Body of pancreas (tissue), 4 donors: ENCODE data around the gene MRTFA. TPM values are rescaled to one million over a fixed set of nuclear protein-coding genes. Genes with fewer than 3 reads are reported as not detected.
A peak's percentile ranks its signal among the peaks of the same experiment; 100 is the strongest.

Experiments used
- ATAC-seq: fragments of 150-250 bp; one replicate; pipeline ENCODE4 v1.9.1; 2016
- DNase-seq, 4 donors: peaks; one replicate each; pipeline ENCODE4 v3.0.0-alpha.2; 2019
- H3K27ac ChIP-seq, 4 donors: fragments of 200-600 bp; sonication (generic); 1 replicate in 3 of 4; 2 replicates in 1 of 4; pipeline versions ENCODE4 v1.5.1 to v1.6.1; 2016 to 2019; ENCODE audit warnings: mild to moderate bottlenecking in 1 of 4, mixed read lengths in 1 of 4, moderate library complexity in 1 of 4
- H3K27me3 ChIP-seq, 2 donors: fragments of 200-600 bp; sonication (generic); one replicate each; pipeline ENCODE4 v1.6.0; 2016; ENCODE audit warnings: mild to moderate bottlenecking in 1 of 2
- H3K36me3 ChIP-seq, 2 donors: fragments of 200-600 bp; sonication (generic); replicated peaks in 1 of 2; 2 replicates each; pipeline ENCODE4 v1.5.1; 2016; ENCODE audit warnings: low read depth in 2 of 2; ENCODE audit not compliant: insufficient read depth in 1 of 2
- H3K4me1 ChIP-seq: fragments of 200-600 bp; sonication (generic); one replicate; pipeline ENCODE4 v1.6.0; 2016
- H3K4me3 ChIP-seq, 2 donors: fragments of 200-600 bp; sonication (generic); 1 replicate in 1 of 2; 2 replicates in 1 of 2; pipeline ENCODE4 v1.5.1; 2016 to 2019
- H3K9me3 ChIP-seq, 3 donors: fragments of 200-600 bp; sonication (generic); 1 replicate in 2 of 3; 2 replicates in 1 of 3; pipeline ENCODE4 v1.5.1; 2016
- POLR2A ChIP-seq, 3 donors: fragments of 450-650 bp; IDR thresholded peaks; one replicate each; pipeline ENCODE4 v1.6.1; 2016; ENCODE audit warnings: antibody characterized with exemption in 3 of 3, mild to moderate bottlenecking in 2 of 3
- WGBS, 2 donors: methylation state at CpG; one replicate each; pipeline ENCODE4 v1.1.5; 2017; 5-methylcytosine and 5-hydroxymethylcytosine counted together
- intact Hi-C: fragments of 100-400 bp; cut with DNase I; formaldehyde crosslinking; loops from one replicate; pipeline ENCODE4 v1.15.1; 2023
- total RNA-seq, 2 donors: library from RNA; depleted of rRNA; stranded (reverse); fragments of >200 nt; gene quantifications; one replicate each; pipeline ENCODE4 v1.1.0, GENCODE V29; 2016
- TF ChIP-seq, protein P1 (sequence below), 7 experiments: fragments of 450-650 bp in 4 of 7; fragments of 200-600 bp in 3 of 7; sonication (generic) in 3 of 7; IDR thresholded peaks; one replicate each; pipeline ENCODE4 v1.5.1; 2016 to 2019; ENCODE audit warnings: antibody characterized with exemption in 7 of 7

The MRTFA gene
- total RNA-seq, 2 donors from 2014 or later: 47.0 to 71.5 TPM

- DNase-seq: no peak
- no peaks in the 10 kb centered on the region for H3K36me3 ChIP-seq
- peaks cover 29% of the 10 kb centered on the region for H3K4me1 ChIP-seq
- H3K27ac ChIP-seq: no peak overlapping the region
- whole genome bisulfite sequencing, 2 donors: 82 to 87% methylated on average over 10 of the region's 10 CpGs
- no peaks in the 10 kb centered on the region for H3K9me3 ChIP-seq
- ATAC-seq: no peak
- TF ChIP-seq, protein P1, sequence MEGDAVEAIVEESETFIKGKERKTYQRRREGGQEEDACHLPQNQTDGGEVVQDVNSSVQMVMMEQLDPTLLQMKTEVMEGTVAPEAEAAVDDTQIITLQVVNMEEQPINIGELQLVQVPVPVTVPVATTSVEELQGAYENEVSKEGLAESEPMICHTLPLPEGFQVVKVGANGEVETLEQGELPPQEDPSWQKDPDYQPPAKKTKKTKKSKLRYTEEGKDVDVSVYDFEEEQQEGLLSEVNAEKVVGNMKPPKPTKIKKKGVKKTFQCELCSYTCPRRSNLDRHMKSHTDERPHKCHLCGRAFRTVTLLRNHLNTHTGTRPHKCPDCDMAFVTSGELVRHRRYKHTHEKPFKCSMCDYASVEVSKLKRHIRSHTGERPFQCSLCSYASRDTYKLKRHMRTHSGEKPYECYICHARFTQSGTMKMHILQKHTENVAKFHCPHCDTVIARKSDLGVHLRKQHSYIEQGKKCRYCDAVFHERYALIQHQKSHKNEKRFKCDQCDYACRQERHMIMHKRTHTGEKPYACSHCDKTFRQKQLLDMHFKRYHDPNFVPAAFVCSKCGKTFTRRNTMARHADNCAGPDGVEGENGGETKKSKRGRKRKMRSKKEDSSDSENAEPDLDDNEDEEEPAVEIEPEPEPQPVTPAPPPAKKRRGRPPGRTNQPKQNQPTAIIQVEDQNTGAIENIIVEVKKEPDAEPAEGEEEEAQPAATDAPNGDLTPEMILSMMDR (IDR thresholded peaks at IDR 0.05): no peak
- TF ChIP-seq POLR2A (IDR thresholded peaks at IDR 0.05): no peak
- intact Hi-C loops: no loop called here
- no peak overlapping the region for H3K4me3 ChIP-seq
- no peaks in the 10 kb centered on the region for H3K27me3 ChIP-seq
Measured at GRCh38 chr22:40648386-40648785, 11.9 kb upstream of the MRTFA start.

DNA sequence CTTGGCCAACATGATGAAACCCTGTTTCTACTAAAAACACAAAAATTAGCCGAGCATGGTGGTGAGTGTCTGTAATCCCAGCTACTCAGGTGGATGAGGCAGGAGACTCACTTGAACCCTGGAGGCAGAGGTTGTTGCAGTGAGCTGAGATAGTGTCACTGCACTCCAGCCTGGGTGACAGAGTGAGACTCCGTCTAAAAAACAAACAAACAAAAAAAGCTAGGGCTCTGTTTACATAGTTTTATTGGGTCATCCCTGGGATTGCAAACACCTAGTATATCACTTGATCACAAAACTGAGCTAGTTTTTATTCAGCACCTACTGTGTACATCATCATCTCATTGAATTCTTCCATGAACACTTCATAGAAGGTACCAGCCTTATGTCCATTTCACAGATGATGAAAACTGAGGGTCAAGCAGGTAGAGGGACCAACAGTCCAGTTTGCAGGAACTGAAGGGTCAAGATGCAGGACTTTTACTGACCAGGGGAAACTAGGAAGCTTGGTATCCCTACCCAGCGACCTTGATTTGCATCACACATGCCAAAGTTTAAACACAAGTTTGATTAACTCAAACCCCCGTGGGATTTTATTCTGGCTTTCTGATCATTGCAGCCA is 9.2 kb upstream of the MRTFA start:
- peaks cover 24% of the 10 kb centered on the region for H3K4me1 ChIP-seq
- no peak for TF ChIP-seq POLR2A (IDR thresholded peaks at IDR 0.05)
- TF ChIP-seq, protein P1 (IDR thresholded peaks at IDR 0.05): no peak
- DNase-seq (no peak), ATAC-seq (no peak)
- intact Hi-C loops: no loop called here
- H3K36me3 ChIP-seq: no peaks in the 10 kb centered on the region
- H3K27ac ChIP-seq: peak overlapping the region in 1 of 4 donors; percentile 39
- 24 to 29% methylated on average over 4 of the region's 4 CpGs for WGBS, 2 donors
- H3K9me3 ChIP-seq: no peaks in the 10 kb centered on the region
- no peaks in the 10 kb centered on the region for H3K27me3 ChIP-seq
- no peak overlapping the region for H3K4me3 ChIP-seq

GRCh38 chr22:40642316-40642715 is 5.8 kb upstream of the MRTFA start:
- no peak overlapping the region for H3K27ac ChIP-seq
- H3K4me3 ChIP-seq: no peak overlapping the region
- 68 to 94% methylated on average over 4 of the region's 4 CpGs for WGBS, 2 donors
- ATAC-seq (no peak), DNase-seq (no peak)
- no peaks in the 10 kb centered on the region for H3K27me3 ChIP-seq
- H3K9me3 ChIP-seq: no peaks in the 10 kb centered on the region
- H3K36me3 ChIP-seq: no peaks in the 10 kb centered on the region
- intact Hi-C loops: loop anchor here (5.0 kb wide), 1 partner anchor 205 kb away; no protein-coding TSS in a partner anchor
- H3K4me1 ChIP-seq: peaks cover 32% of the 10 kb centered on the region
- TF ChIP-seq, protein P1 (IDR thresholded peaks at IDR 0.05): no peak
- no peak for TF ChIP-seq POLR2A (IDR thresholded peaks at IDR 0.05)

DNA sequence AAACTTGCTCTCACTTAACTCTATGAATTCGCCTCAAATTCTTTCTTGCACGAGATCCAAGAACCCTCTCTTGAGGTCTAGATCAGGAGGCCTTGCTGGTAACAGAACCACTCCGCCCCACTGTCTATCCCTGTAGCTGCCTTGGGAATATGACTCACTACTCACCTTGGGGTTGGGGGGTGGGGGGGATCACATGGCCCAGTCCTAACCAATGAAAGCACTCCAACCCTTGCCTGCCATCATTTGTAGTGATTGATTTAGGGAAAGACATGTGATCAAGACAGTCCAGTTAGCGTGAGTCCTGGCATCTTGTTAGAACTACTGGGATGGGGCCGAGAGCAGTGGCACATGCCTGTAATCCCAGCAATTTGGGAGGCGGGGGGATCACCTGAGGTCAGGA is 4.8 kb upstream of the MRTFA start:
- H3K4me3 ChIP-seq: no peak overlapping the region
- ATAC-seq: no peak
- H3K27me3 ChIP-seq: no peaks in the 10 kb centered on the region
- TF ChIP-seq POLR2A (IDR thresholded peaks at IDR 0.05): no peak
- TF ChIP-seq, protein P1 (IDR thresholded peaks at IDR 0.05): no peak
- peaks cover 28% of the 10 kb centered on the region for H3K4me1 ChIP-seq
- peak in 1 of 4 donors; percentile 32 for DNase-seq
- H3K9me3 ChIP-seq: no peaks in the 10 kb centered on the region
- 93 to 95% methylated on average over 6 of the region's 6 CpGs for WGBS, 2 donors
- intact Hi-C loops: loop anchor here (5.0 kb wide), 1 partner anchor 204 kb away; no protein-coding TSS in a partner anchor
- H3K27ac ChIP-seq: no peak overlapping the region
- H3K36me3 ChIP-seq: no peaks in the 10 kb centered on the region

GRCh38 chr22:40638261-40638660 is 1.7 kb upstream of the MRTFA start:
- intact Hi-C loops: no loop called here
- TF ChIP-seq, protein P1 (IDR thresholded peaks at IDR 0.05): no peak
- TF ChIP-seq POLR2A (IDR thresholded peaks at IDR 0.05): no peak
- Histone ChIP-seq H3K9me3 (no peaks in the 10 kb centered on the region), H3K36me3 (no peaks in the 10 kb centered on the region), H3K4me1 (peaks cover 28% of the 10 kb centered on the region), H3K4me3 (no peak overlapping the region), H3K27me3 (no peaks in the 10 kb centered on the region), H3K27ac (no peak overlapping the region)
- DNase-seq (no peak), ATAC-seq (no peak)
- WGBS, 2 donors: 93 to 95% methylated on average over 17 of the region's 17 CpGs
